DMS53 treated with DMSO at 0.1 percent for 48 hours (cell line): ENCODE measurements around the gene CHST8.
"Not testable (repeated sequence)": the region's sequence is repeated elsewhere in the genome, so short reads cannot be mapped to it uniquely, and the experiment has no call there.

Source experiments
- DNase-seq: peaks from one replicate; lab custom pipeline; 2025; ENCODE audit not compliant: unreplicated experiment; lab: John Stamatoyannopoulos, UW

The CHST8 gene

DNA sequence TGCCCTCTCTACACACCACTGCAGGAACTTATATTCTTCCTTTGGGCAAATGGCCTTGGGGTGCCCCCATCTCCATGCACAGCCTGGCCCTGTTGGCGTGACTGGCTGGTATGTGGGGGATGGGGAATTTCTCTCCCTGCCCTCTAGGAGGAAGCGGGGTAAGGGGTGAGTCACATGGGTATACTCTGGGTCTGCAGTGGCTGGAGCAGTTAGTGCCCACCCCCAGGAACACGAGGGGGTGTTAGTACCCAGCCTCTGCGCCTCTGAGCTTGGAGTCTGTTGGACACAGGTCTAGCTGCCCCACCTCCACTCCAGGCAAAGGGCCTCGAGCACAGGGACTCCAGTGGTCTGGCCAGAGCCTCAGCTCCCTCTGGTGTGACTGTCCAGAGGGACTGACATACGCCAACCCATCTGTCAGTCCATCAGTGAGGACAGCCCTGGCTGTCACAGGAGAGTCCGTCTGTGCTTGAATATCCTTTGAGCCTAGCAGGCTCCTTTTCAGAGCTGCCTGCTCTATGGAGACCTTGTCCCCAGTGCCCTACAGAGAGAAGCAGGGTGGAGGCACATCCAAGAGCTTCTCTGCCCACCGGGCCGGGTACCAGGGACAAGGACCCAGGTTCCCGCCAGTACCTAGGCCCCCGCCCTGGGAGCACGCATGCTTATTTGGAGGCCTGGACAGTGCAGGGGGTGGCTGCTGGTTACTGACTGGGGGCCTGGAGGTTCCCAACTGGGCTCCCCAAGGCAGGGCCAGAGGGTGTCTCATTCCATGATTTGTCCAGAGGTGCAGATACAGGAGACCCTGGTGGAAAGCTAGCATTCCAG is 66.6 kb downstream of the CHST8 start:
- no peak for DNase-seq

DNA sequence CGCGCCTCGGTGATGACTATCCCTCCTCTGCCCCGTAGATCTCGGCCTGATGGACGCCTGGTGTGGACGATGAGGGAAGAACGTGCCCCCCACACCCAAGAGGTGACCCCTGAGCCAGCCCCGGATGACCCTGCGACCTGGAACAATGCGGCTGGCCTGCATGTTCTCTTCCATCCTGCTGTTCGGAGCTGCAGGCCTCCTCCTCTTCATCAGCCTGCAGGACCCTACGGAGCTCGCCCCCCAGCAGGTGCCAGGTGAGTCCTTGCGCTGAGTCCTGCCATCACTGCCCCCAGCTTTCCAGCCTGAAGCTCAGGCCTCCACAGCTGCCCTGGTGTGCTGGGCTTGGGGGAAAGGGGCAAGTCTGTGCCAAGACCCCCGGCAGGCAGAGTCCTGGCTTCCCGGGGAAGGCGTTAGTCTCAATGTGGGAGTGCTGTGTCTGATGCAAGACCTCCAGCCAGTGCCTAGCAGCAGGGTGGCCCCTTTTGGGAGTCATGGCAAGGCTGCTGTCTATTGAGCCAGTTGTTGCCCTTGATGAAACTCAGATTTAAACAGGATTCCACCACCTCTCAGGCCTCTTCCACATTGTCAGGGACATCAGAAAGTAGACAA is 67.5 kb downstream of the CHST8 start:
- DNase-seq: no peak

DNA sequence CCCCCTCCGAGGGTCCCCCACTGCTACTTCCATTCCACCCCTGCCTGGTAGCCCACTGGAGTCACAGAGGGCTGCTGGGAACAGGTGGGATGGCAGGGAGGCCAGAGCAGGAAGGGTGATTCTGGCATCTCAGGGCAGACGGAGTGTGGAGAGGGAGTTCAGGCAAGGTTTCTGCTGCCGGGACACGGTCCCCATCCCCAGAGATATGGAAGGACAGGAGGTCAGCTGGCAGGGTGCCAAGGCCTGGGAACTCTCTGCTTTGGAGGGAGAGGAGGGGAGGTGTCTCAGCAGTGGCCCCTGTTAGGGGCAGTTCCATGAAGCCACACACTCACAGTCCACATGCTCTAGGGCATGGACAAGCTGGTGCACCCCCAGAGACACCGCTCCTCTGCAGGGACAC is 68.1 kb downstream of the CHST8 start:
- DNase-seq: no peak

DNA sequence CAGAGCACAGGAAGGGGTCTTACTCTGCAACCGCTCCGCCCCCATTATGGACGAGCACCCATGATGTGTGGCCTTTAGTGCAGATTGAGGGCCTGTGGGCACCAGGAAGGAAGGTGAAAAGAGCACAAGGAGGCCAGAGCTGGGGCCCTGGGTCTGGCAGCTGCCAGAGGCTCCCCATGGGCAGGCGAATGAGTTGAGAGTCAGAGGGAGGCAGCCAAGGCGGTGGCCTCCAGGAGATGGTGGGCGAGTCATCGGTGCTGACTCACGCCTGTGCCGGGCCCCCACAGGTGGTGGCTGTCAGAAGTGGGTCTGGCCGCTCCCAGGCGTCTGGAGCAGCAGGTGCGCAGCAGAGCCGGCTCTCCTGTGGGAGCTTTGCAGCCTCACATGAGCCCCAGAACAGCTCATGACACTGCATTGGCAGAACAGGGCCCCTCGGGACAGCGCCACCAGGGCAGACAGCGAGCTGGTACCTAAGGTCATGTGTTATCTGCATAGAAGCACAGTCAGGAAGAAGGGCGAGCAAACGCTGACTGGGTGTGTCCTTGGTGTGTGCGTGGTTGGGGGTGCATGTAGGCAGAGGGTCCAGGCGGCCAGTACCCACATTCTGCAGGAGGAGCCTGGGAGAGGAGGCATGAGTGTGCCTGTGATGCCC is 68.8 kb downstream of the CHST8 start:
- no peak for DNase-seq

DNA sequence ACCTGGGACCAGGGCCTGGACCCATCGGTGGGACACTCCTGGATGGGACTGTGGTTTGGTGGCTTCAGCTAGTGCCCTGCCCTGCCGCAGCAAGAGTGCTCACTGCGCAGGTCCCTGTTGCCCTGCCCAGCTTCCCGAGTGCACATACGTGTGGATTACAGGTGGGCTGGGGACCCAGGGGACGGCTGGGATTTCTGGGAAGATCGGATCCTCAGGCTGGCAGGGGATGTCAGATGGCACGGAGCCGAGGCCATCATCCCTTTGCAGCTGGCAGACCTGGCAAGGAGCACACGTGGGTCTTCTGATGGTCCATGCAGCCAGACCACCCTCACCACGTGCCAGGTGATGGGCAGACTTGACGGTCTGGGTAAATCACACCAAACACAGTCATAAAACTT is 69.3 kb downstream of the CHST8 start:
- DNase-seq: no peak

DNA sequence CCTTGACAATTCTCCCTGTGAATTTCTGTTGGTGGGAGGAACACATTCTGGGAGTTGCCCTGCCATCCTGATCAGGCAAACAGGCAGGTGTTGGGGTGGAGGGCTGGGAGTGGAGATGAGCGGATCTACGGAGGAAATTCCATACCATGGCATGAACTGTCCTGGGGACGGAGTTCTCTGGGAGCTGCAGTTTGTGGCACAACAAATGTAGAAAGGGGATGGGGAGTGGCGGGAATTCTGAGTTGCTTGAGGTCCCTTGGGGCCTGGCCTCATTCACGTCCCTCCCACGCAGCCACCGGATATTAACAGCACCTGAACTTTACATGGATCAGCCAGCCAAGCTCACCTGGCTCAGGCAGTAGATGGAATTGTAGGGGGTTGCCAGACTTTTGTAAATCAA is 70.0 kb downstream of the CHST8 start:
- no peak for DNase-seq

DNA sequence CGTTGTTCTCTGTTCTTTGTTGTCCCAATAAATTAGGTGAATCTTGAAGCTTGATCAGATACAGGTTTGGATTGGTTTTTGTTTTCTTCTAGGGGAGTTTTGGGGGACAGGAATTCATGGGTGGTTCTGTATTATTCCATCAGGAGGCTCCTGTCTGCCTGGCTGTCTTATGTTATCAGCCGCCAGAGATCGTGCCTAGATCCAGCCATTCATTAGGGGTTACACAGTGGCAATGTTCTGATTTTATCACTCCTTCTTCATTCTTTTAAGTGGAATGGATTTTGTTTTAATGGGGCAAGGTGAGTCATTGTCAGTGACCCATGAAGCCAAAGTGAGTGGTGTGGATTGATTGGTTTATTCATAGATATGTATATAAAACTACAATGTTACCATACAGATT is 71.9 kb downstream of the CHST8 start:
- DNase-seq: no peak

DNA sequence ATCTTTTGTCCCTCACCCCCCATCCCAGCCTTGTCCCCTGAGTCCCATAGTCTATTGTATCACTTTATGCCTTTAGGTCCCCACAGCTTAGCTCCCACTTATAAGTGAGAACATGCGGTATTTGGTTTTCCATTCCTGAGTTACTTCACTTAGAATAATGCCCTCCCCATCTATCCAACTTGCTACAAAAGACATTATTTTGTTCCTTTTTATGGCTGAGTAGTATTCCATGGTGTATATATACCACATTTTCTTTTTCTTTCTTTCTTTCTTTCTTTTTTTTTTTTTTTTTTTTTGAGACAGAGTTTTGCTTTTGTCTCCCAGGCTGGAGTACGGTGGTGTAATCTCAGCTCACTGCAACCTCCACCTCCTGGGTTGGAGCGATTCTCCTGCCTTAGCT is 73.8 kb downstream of the CHST8 start:
- not testable (repeated sequence) for DNase-seq

DNA sequence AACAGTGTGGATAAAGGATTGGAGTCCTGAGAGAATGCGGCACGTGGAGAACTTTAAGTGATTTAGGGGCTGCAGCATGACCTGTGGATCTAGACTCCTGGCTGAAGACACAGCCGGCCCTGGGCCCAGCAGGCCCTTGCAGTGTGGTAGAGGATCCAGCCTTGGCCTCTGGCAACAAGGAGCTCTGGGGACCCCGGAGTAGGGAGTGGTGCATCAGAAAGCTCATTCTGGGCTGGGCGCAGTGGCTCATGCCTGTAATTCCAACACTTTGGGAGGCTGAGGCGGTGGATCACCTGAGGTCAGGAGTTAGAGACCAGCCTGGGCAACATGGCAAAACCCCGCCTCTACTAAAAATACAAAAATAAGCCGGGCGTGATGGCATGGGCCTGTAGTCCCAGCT is 76.0 kb downstream of the CHST8 start:
- DNase-seq: no peak

DNA sequence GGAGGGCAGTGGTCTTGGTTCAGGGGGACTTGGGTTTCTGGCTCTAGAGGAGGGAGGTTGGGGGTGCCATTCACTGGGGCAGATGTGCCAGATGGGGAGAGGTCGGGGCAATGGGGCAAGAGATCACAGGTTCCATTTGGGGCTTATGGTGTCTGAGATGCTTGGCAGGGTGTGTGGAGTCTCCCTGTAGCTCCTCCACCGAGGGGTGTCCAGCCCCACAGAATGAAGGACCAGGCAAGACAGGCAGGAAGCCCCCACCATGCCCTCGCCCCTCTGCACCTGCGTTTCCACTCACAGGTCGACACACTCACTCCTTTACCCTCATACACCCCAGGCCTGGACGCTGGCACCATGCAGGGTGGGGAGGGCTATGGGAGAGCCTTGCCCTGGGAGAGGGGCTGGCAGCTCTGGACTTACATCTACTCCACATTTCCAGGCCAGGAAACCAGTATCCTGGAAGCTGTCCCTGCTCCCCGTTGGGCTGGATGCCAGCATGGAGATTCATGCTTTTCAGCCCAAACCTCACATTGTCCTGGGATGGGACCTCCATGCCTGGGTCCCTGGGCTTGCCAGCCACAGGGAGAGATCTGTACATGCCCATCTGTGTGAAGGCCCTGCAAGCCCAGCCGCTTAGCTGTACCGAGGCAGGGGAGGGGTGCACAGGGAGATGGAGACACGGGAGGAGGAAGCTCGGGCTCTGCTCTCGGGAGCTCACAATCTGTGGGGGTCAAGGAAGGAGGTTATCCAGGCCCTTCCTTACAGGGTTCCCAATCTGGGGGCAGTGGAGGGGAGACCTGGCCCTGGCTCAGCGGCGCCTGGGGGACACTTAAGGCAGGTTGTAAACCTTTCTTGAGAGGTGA is 77.1 kb downstream of the CHST8 start:
- no peak for DNase-seq

DNA sequence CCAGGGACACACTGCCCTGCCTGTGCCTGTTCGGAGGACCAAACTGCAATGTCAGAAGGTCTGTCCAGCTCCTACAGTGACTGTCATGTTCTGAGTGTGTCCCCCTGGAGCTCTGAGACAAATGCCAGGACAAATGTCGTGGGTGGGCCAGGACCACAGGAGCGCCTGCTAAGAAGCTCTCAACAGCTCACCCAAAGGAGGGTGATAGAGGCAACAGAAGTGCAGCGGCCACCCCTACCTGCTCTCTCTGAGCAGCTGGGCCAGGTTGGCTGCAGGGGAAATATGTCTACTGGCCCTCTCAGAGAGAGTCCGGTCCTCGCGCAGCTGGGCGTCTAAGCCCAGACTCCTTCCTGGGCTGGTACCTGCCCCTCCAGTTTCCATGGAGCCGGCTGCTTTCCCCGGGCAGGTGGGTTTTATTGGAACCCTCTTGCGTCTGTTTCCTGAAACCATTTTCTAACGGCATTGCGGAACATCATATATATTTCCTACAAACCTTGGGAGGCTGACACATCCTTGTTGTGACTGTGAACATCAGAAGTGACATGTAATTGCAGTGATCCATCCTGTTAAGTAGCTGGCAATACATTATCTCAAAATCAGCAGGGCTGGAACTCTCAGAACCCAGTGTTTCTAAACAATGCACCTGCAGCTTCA is 78.1 kb downstream of the CHST8 start:
- DNase-seq: no peak

DNA sequence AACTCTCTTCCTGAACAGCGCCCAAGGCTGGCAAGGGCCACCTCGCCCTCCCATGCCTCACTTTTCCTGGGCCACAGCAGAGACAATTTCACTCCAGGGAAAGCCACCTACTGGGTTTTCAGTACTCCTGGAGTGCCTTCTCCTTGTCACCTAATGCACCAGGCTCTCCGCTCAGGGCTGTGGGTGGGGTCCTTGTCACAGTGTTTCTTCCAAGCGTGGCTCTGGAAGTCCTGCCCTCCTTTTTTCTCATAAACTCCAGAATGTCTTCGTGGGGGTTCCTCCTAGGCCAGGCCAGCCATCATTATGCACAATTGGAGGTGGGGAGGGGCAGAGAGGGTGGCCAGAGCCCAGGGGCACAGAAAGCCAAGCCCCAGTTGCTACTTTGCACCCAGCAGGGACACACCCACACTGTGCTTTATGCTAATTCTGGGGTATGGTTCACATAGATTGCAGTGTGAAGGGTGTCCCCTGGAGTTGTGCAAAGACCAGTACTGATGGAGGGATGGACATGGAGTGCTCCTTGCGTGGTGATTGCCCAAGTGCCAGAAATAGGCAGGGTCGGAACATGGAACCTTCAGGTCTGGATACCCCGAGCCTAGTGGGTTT is 78.8 kb downstream of the CHST8 start:
- no peak for DNase-seq

DNA sequence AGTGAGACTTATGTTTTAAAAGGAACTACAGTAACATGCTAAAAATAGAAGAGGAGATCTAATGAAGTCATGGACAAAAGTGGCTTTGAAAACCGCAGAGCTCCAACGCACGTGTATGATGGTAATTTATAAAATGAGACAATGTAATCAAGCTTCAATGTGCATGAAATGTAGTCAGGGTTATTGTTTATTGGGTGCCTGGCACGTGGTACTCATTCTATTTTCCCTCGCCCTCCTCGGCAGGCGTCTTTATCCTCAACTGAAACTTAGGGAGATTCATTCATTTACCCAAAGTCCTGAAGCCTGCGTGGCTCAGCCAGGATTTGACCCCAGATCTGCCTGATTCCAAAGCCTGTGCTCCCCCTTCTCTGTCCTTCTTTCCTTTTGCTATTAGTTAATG is 79.8 kb downstream of the CHST8 start:
- no peak for DNase-seq

DNA sequence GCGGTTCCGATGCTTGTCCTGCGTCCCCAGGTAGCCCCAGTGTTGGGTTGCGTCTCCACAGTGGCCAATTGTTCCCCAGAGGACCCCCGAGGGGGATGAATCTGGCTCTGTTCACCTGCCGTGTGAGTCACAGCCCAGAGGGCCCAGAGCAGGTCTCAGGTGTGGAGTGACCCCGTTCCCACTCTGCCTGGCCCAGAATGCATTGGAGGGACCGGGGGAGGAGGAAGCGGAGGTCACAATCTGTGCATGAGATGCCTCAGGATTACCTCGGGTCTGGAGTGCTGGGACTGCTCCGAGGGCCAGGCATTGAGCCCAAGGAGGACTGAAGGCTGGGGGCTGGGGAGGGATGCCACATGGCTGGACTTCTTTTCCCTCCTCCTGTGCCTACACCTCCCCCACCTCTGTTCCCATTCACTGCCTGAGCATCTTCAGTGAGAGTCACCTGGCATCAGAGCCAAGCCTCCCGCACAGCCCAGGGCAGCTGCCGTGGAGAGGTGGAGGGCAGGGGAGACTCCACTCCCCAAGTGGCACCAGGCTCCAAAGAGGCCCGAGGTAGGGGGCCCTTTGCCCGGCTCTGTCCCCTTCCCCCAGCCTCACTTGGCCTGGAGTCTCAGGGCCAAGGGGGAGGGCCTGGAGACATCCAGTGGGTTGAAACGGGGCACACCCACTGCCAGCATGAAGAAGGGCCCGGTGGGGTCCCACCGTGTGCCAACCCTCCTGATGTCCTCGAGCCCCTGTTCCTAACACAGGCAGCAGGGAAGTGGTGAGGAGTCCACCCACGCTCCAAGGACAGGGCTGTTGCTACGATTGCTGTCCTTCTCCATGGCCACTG is 81.1 kb downstream of the CHST8 start:
- DNase-seq: no peak

DNA sequence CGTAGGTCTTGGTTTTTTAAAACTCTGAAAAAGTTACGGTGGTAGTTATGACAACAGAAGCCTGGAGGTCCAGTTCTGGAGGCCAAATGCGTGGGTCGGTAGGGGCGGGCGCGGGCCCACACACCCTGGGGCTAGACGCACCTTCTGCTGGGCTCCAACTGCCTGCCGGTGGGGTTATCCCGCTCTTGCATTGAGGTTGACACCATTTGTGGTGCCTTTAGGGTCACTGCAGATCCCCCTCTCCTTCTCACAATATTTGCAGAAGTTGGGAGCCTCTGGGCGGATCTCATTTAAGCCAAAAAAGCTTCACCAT is 81.6 kb downstream of the CHST8 start:
- DNase-seq: no peak

DNA sequence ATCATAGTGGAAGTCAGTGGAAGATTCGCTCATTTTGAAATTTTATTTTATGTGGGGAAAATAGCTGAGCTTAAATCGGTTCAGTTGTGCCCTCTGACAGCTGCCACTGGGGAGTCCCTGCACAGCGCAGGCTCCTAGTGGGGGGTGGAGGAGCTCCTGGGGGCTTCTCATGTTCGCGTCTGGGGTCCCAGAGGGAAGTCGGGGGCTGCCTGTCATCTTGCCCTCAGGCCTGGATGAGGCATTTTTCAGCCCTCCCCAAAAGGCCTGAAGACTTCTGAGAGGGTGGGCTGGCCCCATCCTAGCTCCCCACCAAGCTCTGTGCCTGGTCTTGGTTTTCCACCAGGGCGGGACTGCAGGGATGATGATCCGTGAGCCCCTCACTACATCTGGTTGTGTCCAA is 82.1 kb downstream of the CHST8 start:
- no peak for DNase-seq

DNA sequence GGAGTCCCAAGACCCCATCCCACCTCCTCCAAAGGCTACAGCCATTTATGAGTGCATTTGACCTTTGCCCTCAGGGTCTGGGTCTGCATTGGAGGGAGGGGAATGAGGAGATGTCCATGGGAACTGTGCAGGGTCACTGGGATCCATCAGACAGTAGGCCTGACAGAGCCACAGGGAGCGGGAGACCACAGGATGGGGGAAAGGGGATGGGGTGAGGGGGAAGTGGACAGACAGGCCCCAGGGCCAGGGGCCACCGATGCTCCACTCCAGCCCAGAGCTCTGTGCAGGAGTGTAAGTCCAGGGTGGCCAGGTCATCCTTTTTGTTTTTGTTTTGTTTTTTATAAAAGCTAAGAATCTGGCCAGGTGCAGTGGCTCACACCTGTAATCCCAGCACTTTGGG is 82.5 kb downstream of the CHST8 start:
- DNase-seq: no peak

DNA sequence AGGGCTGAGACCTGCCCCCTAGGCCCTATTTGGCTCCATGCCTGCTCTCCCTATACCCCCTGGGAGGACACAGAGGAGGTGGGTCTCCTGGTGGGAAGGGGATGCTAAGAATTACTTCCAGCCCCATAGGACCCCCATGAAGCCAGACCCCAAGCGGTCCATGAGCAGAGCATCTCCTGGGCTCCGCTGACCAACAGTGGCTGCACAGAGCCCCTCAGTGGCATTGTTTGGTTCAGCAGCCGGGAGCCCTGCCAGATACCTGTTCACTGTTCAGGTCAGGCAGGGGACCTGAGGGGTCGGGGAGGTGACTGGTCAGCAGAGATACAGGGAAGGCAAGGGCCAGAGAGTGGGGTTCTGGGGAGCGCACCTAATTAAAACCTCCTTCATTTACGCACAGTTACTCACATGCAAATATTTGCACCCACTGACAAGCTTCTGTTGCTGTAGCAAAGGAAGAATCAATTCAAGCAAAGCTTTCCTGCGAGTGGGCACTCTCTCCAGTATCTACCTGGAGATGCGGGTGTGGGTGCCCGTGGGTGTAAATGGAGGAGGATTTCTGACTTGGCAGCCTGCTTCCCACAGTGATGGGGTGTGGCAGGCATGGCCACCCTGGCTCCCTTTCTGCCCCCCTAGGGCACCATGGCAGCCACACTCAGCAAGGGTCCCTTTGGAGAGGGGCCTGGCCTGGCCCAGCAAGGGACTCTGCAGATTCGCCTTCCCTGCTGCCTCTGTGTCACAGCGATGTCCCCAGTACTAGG is 83.5 kb downstream of the CHST8 start:
- no peak for DNase-seq

DNA sequence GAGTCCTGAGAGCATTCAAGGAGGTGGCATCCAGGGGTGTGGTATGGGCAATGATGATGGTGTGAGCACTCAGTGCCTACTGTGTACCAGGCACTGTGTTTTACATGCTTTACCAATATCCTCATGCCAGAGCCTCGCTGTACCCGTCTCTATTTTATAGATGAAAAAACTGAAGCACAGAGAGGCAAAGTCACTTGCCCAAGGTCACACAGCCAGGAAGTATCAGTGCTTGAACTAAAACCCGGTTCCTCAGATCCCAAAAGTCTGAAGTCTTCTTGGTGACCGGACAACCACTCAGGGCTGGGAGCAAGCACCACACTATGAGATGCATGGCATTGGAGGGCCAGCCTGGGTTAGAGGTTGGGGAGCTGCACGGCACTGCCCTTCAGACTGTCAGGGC is 84.1 kb downstream of the CHST8 start:
- DNase-seq: no peak
